Calu3 (cell line): ENCODE data around the gene SPINT3. TPM values are rescaled to one million over a fixed set of nuclear protein-coding genes. Genes with fewer than 3 reads are reported as not detected.
A peak's percentile ranks its signal among the peaks of the same experiment; 100 is the strongest.
"Not testable (repeated sequence)": the region's sequence is repeated elsewhere in the genome, so short reads cannot be mapped to it uniquely, and the experiment has no call there.

Source experiments
- BruUV-seq: library from RNA; stranded (reverse); fragments of 400-500 nt; replicated peaks from 2 replicates; lab custom pipeline; 2021; lab: Mats Ljungman, UMichigan
- CTCF ChIA-PET: fragments of 300-600 bp; sonication (Branson Sonifier 250); formaldehyde crosslinking; loops from one replicate; lab custom pipeline; 2022; ENCODE audit warnings: antibody characterized with exemption; lab: Charles Lee
- DNase-seq: peaks from one replicate; pipeline ENCODE4 v3.0.0; 2022
- H3K27ac Mint-ChIP-seq: one replicate; pipeline ENCODE4 v1.8.0; 2022; ENCODE audit warnings: mixed read lengths; ENCODE audit not compliant: unreplicated experiment
- H3K27me3 Mint-ChIP-seq: one replicate; pipeline ENCODE4 v1.8.0; 2022; ENCODE audit warnings: mixed read lengths; ENCODE audit not compliant: unreplicated experiment
- H3K36me3 Mint-ChIP-seq: one replicate; pipeline ENCODE4 v1.8.0; 2022; ENCODE audit warnings: mild to moderate bottlenecking, moderate library complexity, mixed read lengths; ENCODE audit not compliant: insufficient read depth, unreplicated experiment
- H3K4me1 Mint-ChIP-seq: one replicate; pipeline ENCODE4 v1.8.0; 2022; ENCODE audit warnings: mild to moderate bottlenecking, low read depth, mixed read lengths; ENCODE audit not compliant: unreplicated experiment
- H3K4me3 Mint-ChIP-seq: one replicate; pipeline ENCODE4 v1.8.0; 2022; ENCODE audit warnings: mild to moderate bottlenecking, low read depth, moderate library complexity, mixed read lengths; ENCODE audit not compliant: unreplicated experiment
- H3K9me3 Mint-ChIP-seq: one replicate; pipeline ENCODE4 v1.8.0; 2022; ENCODE audit warnings: low read depth, mixed read lengths; ENCODE audit not compliant: unreplicated experiment
- CTCF ChIP-seq: fragments of 200-600 bp; IDR thresholded peaks from one replicate; pipeline ENCODE4 v1.8.0; 2022; ENCODE audit warnings: antibody characterized with exemption; ENCODE audit not compliant: unreplicated experiment
- intact Hi-C: fragments of 100-400 bp; cut with micrococcal nuclease; formaldehyde crosslinking; loops from one replicate; pipeline ENCODE4 v1.10.0; 2022; ENCODE audit not compliant: unreplicated experiment
- total RNA-seq: library from RNA; stranded (reverse); gene quantifications from 2 replicates; pipeline ENCODE4 v1.2.3, GENCODE V29; 2022

Gene SPINT3
- total RNA-seq, 1 experiment from 2014 or later, result not detected

GRCh38 chr20:45487231-45487635 is 28.2 kb downstream of the SPINT3 start:
- H3K4me1 Mint-ChIP-seq, result peaks cover 28% of the 10 kb centered on the region
- intact Hi-C loops, result no loop called here
- CTCF ChIA-PET, result no interaction called here
- no peak for DNase-seq
- no TSS peak for BruUV-seq
- H3K27ac Mint-ChIP-seq, result no peak overlapping the region
- no peak overlapping the region for H3K4me3 Mint-ChIP-seq
- TF ChIP-seq CTCF, result peak; percentile 33
- H3K27me3 Mint-ChIP-seq, result no peaks in the 10 kb centered on the region
- no peaks in the 10 kb centered on the region for H3K9me3 Mint-ChIP-seq
- H3K36me3 Mint-ChIP-seq, result no peaks in the 10 kb centered on the region

GRCh38 chr20:45485388-45485787 is 30.0 kb downstream of the SPINT3 start:
- BruUV-seq, result no TSS peak

GRCh38 chr20:45484676-45485075 is 30.7 kb downstream of the SPINT3 start:
- Mint-ChIP-seq H3K27ac (no peak overlapping the region), H3K36me3 (peaks cover 9% of the 10 kb centered on the region), H3K27me3 (no peaks in the 10 kb centered on the region), H3K4me1 (peaks cover 35% of the 10 kb centered on the region), H3K9me3 (no peaks in the 10 kb centered on the region), H3K4me3 (no peak overlapping the region)
- TF ChIP-seq CTCF, result no peak
- CTCF ChIA-PET, result interaction anchor here (0.6 to 0.7 kb wide), 2 partner anchors 19 to 1697 kb away, joined by 3 read pairs; no protein-coding TSS in a partner anchor
- no TSS peak for BruUV-seq
- intact Hi-C loops, result no loop called here
- DNase-seq, result no peak

More at GRCh38 chr20:45485388-45485787, 30.0 kb downstream of the SPINT3 start:
- TF ChIP-seq CTCF, result no peak
- DNase-seq, result no peak
- Mint-ChIP-seq H3K9me3 (no peaks in the 10 kb centered on the region), H3K4me3 (no peak overlapping the region), H3K27me3 (no peaks in the 10 kb centered on the region), H3K4me1 (peaks cover 28% of the 10 kb centered on the region), H3K36me3 (peaks cover 5% of the 10 kb centered on the region), H3K27ac (no peak overlapping the region)
- intact Hi-C loops, result no loop called here
- CTCF ChIA-PET, result interaction anchor here (0.7 kb wide), 1 partner anchor 19 kb away, joined by 3 read pairs; no protein-coding TSS in a partner anchor

GRCh38 chr20:45479822-45480221 is 35.6 kb downstream of the SPINT3 start:
- CTCF ChIA-PET, result interaction anchor here (0.7 to 0.9 kb wide), 2 partner anchors 22 to 137 kb away, joined by 3 read pairs; no protein-coding TSS in a partner anchor
- no peaks in the 10 kb centered on the region for H3K9me3 Mint-ChIP-seq
- no peak for TF ChIP-seq CTCF
- peaks cover 8% of the 10 kb centered on the region for H3K4me1 Mint-ChIP-seq
- peaks cover 10% of the 10 kb centered on the region for H3K36me3 Mint-ChIP-seq
- peak overlapping the region; percentile 1 for H3K4me3 Mint-ChIP-seq
- DNase-seq, result no peak
- no peak overlapping the region for H3K27ac Mint-ChIP-seq
- no TSS peak for BruUV-seq
- no peaks in the 10 kb centered on the region for H3K27me3 Mint-ChIP-seq
- intact Hi-C loops, result no loop called here

- CTCF ChIA-PET, result interaction anchor here (1.1 to 1.8 kb wide), 2 partner anchors 41 to 184 kb away, joined by 4 to 5 read pairs; no protein-coding TSS in a partner anchor
- not testable (repeated sequence) for H3K27ac Mint-ChIP-seq, BruUV-seq
These were observed 37.8 kb downstream of the SPINT3 start for GRCh38 chr20:45477530-45478148.

GRCh38 chr20:45472286-45472685 is 43.1 kb downstream of the SPINT3 start:
- DNase-seq, H3K27me3 Mint-ChIP-seq, H3K4me3 Mint-ChIP-seq, intact Hi-C loops, H3K9me3 Mint-ChIP-seq, H3K27ac Mint-ChIP-seq, CTCF ChIA-PET, BruUV-seq: not testable (repeated sequence)
- Mint-ChIP-seq H3K36me3 (peaks cover 24% of the 10 kb centered on the region), H3K4me1 (peaks cover 31% of the 10 kb centered on the region)

More at GRCh38 chr20:45477530-45478148, 37.8 kb downstream of the SPINT3 start:
- intact Hi-C loops, H3K9me3 Mint-ChIP-seq, H3K36me3 Mint-ChIP-seq, H3K27me3 Mint-ChIP-seq, H3K4me3 Mint-ChIP-seq: not testable (repeated sequence)
- peak; percentile 49 for DNase-seq
- peaks cover 15% of the 10 kb centered on the region for H3K4me1 Mint-ChIP-seq
